ENCODE measurements around the gene USP34. TPM values are rescaled to one million over a fixed set of nuclear protein-coding genes. Genes with fewer than 3 reads are reported as not detected.

Gene USP34
- total and polyA plus RNA-seq, 2 of the 4 experiments (the other 2 are of a cell fraction), result 34.7 to 128 TPM

DNA sequence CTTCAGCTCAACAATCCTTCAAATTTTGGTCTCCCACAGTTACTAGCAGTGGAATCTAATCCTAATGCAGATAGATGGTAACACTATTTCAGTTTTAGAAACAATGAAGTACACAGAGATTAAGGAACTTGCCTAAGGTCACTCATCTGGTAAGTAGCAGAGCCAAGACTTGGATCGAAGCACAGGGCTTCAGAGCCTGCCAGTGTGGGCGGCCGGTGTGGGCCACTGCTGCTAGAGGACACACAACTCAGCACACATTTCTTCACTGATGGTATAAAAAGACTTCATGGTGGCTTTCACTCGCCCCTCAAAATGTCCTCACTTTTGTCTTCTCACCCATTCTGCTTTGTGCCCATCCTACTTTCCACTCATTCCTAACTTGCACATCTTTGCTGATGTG lies 297.8 kb downstream of the USP34 start:
- no peak for DNase-seq
- in situ Hi-C loops (cut with MboI; ENCODE audit: low sequenced_read_pairs), result no loop called here

More for the DNA sequence above, 297.8 kb downstream of the USP34 start:
- Histone ChIP-seq H3K23ac (ENCODE audit: low read depth, low read length) (no peak overlapping the region), H3K4me1 (ENCODE audit: control insufficient read depth, insufficient read depth, low read length) (peaks cover 2% of the 10 kb centered on the region), H3K4me3 (ENCODE audit: insufficient read depth, low read depth, low read length) (no peak overlapping the region), H3K14ac (replicated peaks; ENCODE audit: low read depth, low read length) (no peak overlapping the region), H3K36me3 (ENCODE audit: control insufficient read depth, insufficient read depth, low read length) (no peaks in the 10 kb centered on the region), H2AK5ac (ENCODE audit: low read depth, low read length) (no peak overlapping the region), H3K9me1 (ENCODE audit: insufficient read depth, low read length) (peaks cover 5% of the 10 kb centered on the region; the same call in 1 of the 2 replicates), H4K8ac (ENCODE audit: low read depth in 2 of 2, low read length in 2 of 2) (no peak overlapping the region), H2AFZ (replicated peaks; ENCODE audit: low read length, poor library complexity) (no peak overlapping the region), H3K9me3 (ENCODE audit: control insufficient read depth, insufficient read depth, low read length) (no peaks in the 10 kb centered on the region), H3K27me3 (ENCODE audit: control insufficient read depth, insufficient read depth, low read length) (no peaks in the 10 kb centered on the region), H3K4me2 (ENCODE audit: low read depth, low read length) (no peak overlapping the region), H3K27ac (ENCODE audit: insufficient read depth, low read length) (no peak overlapping the region), H4K20me1 (ENCODE audit: insufficient read depth, low read length) (no peaks in the 10 kb centered on the region), H3K9ac (ENCODE audit: low read depth, low read length) (no peak overlapping the region), H3K79me1 (ENCODE audit: low read depth in 1 of 2, low read length in 2 of 2) (peaks cover 2 to 8% of the 10 kb centered on the region in 2 experiments; a peak in 3 of 4 replicates), H2AK9ac (replicated peaks; ENCODE audit: low read depth, low read length, poor library complexity) (no peak overlapping the region), H2BK15ac (ENCODE audit: low read depth, low read length) (no peak overlapping the region), H3K56ac (ENCODE audit: extremely low read depth, insufficient read depth, low read length) (no peak overlapping the region), H2BK120ac (ENCODE audit: low read depth, low read length) (no peak overlapping the region), H4K5ac (ENCODE audit: low read depth, low read length) (no peak overlapping the region), H3K4ac (ENCODE audit: low read depth, low read length) (no peak overlapping the region), H4K91ac (ENCODE audit: insufficient read depth, low read depth, low read length) (no peak overlapping the region), H2BK20ac (ENCODE audit: low read depth, low read length) (no peak overlapping the region), H2BK5ac (ENCODE audit: low read depth, low read length, poor library complexity, severe bottlenecking) (no peak overlapping the region), H3K18ac (ENCODE audit: low read depth, low read length) (no peak overlapping the region)
- no TSS peak for BruUV-seq (replicated peaks)
- ChIA-PET CTCF (no interaction called here), POLR2A (ENCODE audit: unreplicated experiment) (no interaction called here)
- no peak for ATAC-seq (ENCODE audit: low read depth)
- dilution Hi-C loops (cut with HindIII; ENCODE audit: low sequenced_read_pairs, unreplicated experiment) (no loop called here), intact Hi-C loops (cut with micrococcal nuclease) (no loop called here)
- TF ChIP-seq, protein P1, sequence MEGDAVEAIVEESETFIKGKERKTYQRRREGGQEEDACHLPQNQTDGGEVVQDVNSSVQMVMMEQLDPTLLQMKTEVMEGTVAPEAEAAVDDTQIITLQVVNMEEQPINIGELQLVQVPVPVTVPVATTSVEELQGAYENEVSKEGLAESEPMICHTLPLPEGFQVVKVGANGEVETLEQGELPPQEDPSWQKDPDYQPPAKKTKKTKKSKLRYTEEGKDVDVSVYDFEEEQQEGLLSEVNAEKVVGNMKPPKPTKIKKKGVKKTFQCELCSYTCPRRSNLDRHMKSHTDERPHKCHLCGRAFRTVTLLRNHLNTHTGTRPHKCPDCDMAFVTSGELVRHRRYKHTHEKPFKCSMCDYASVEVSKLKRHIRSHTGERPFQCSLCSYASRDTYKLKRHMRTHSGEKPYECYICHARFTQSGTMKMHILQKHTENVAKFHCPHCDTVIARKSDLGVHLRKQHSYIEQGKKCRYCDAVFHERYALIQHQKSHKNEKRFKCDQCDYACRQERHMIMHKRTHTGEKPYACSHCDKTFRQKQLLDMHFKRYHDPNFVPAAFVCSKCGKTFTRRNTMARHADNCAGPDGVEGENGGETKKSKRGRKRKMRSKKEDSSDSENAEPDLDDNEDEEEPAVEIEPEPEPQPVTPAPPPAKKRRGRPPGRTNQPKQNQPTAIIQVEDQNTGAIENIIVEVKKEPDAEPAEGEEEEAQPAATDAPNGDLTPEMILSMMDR (conservative IDR thresholded peaks at IDR 0.05; ENCODE audit: low read depth, low read length), result no peak
- TF ChIP-seq MAFK (IDR thresholded peaks at IDR 0.05; ENCODE audit: low read depth, low read length) (no peak), MXI1 (IDR thresholded peaks at IDR 0.05; ENCODE audit: borderline replicate concordance, low read depth, low read length) (no peak)
- TF ChIP-seq, protein P2, sequence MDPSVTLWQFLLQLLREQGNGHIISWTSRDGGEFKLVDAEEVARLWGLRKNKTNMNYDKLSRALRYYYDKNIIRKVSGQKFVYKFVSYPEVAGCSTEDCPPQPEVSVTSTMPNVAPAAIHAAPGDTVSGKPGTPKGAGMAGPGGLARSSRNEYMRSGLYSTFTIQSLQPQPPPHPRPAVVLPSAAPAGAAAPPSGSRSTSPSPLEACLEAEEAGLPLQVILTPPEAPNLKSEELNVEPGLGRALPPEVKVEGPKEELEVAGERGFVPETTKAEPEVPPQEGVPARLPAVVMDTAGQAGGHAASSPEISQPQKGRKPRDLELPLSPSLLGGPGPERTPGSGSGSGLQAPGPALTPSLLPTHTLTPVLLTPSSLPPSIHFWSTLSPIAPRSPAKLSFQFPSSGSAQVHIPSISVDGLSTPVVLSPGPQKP (IDR thresholded peaks at IDR 0.05; ENCODE audit: borderline replicate concordance, low read depth, low read length), result no peak
- WGBS, 2 experiments (ENCODE audit: extremely low coverage in 2 of 2, insufficient read length in 1 of 2), result 92% methylated on average over 2 of the region's 4 CpGs; no CpG with 5 or more reads in 1 of the 2 experiments

Data from IMR-90 (cell line).